NCI-H1105 (cell line): ENCODE measurements around the gene RAP2C.

Experiments
- DNase-seq: peaks from one replicate; lab custom pipeline; 2025; lab: John Stamatoyannopoulos, UW

Gene RAP2C

GRCh38 chrX:132219343-132219768 is at the start of gene RAP2C:
Gene RAP2C (minus strand): TSS chrX:132219447. CDS start chrX:132217268, 2,179 bp downstream.
- DNase-seq = peak; percentile 32

- no peak for DNase-seq
These were observed 48.1 kb upstream of the RAP2C start for GRCh38 chrX:132267392-132267791.

- DNase-seq = no peak
These were observed 47.5 kb upstream of the RAP2C start for GRCh38 chrX:132266583-132267355.

- DNase-seq = no peak
These were observed 43.9 kb upstream of the RAP2C start for GRCh38 chrX:132263127-132263526.

- no peak for DNase-seq
These were observed 39.3 kb upstream of the RAP2C start for GRCh38 chrX:132258509-132258908.

- no peak for DNase-seq
These were observed 37.9 kb upstream of the RAP2C start for GRCh38 chrX:132257116-132257515.

- DNase-seq = no peak
These were observed 16.9 kb upstream of the RAP2C start for GRCh38 chrX:132236121-132236520.

- DNase-seq = no peak
These were observed 16.2 kb upstream of the RAP2C start for GRCh38 chrX:132235488-132235887.

GRCh38 chrX:132231587-132231986 is 12.3 kb upstream of the RAP2C start:
- no peak for DNase-seq

- DNase-seq = no peak
These were observed 8.3 kb upstream of the RAP2C start for GRCh38 chrX:132227383-132228112.

GRCh38 chrX:132226169-132226568 is 6.9 kb upstream of the RAP2C start:
- DNase-seq = no peak

- peak; percentile 63 for DNase-seq
These were observed 991 bp downstream of the RAP2C start for GRCh38 chrX:132218100-132218812.

GRCh38 chrX:132217203-132218073 is 1.8 kb downstream of the RAP2C start:
- DNase-seq = peak; percentile 62

- DNase-seq = peak; percentile 47
These were observed 2.4 kb downstream of the RAP2C start for GRCh38 chrX:132216806-132217202.

- no peak for DNase-seq
These were observed 3.0 kb downstream of the RAP2C start for GRCh38 chrX:132216283-132216682.

GRCh38 chrX:132214518-132214917 is 4.7 kb downstream of the RAP2C start:
- no peak for DNase-seq

GRCh38 chrX:132209527-132209926 is 9.7 kb downstream of the RAP2C start:
- no peak for DNase-seq

- no peak for DNase-seq
These were observed 10.8 kb downstream of the RAP2C start for GRCh38 chrX:132208422-132208821.

- no peak for DNase-seq
These were observed 11.3 kb downstream of the RAP2C start for GRCh38 chrX:132207996-132208395.

- no peak for DNase-seq
These were observed 13.0 kb downstream of the RAP2C start for GRCh38 chrX:132206259-132206658.

GRCh38 chrX:132204629-132205028 is 14.6 kb downstream of the RAP2C start:
- no peak for DNase-seq

- DNase-seq = no peak
These were observed 18.3 kb downstream of the RAP2C start for GRCh38 chrX:132200976-132201375.
